Heart left ventricle (tissue), 16 donors: ENCODE measurements around the gene C8G. TPM values are rescaled to one million over a fixed set of nuclear protein-coding genes. Genes with fewer than 3 reads are reported as not detected.

Source experiments
- ATAC-seq, 4 donors: fragments of 200-7000 bp; cut with Tn5 transposase; one replicate each; pipeline ENCODE4 v1.9.1; 2020 to 2022; ENCODE audit warnings: moderate library complexity in 4 of 4, mild to moderate bottlenecking in 3 of 4, moderate number of reproducible peaks in 1 of 4
- DNase-seq, 5 donors: peaks; one replicate each; pipeline ENCODE4 v3.0.0-alpha.2; 2020
- H3K27ac ChIP-seq, 12 donors: fragments of 200-600 bp; sonication (generic) in 4 of 12; one replicate each; pipeline versions ENCODE4 v1.5.0 to v1.8.0; 2016 to 2022; ENCODE audit warnings: mild to moderate bottlenecking in 2 of 12
- H3K27me3 ChIP-seq, 9 donors: fragments of 200-600 bp; sonication (generic) in 2 of 9; one replicate each; pipeline versions ENCODE4 v1.5.1 to v1.8.0; 2016 to 2022; ENCODE audit warnings: mild to moderate bottlenecking in 3 of 9
- H3K36me3 ChIP-seq, 9 donors: fragments of 200-600 bp; sonication (generic) in 2 of 9; one replicate each; pipeline versions ENCODE4 v1.5.0 to v1.8.0; 2018 to 2022; ENCODE audit warnings: mild to moderate bottlenecking in 2 of 9
- H3K4me1 ChIP-seq, 12 donors: fragments of 200-600 bp; sonication (generic) in 4 of 12; one replicate each; pipeline versions ENCODE4 v1.5.0 to v1.8.0; 2016 to 2022; ENCODE audit warnings: mild to moderate bottlenecking in 3 of 12
- H3K4me3 ChIP-seq, 12 donors: fragments of 200-600 bp; sonication (generic) in 4 of 12; one replicate each; pipeline versions ENCODE4 v1.5.0 to v1.8.0; 2017 to 2022; ENCODE audit warnings: mild to moderate bottlenecking in 9 of 12, moderate library complexity in 4 of 12
- H3K9me3 ChIP-seq, 12 donors: fragments of 200-600 bp; sonication (generic) in 4 of 12; one replicate each; pipeline versions ENCODE4 v1.5.0 to v1.8.0; 2016 to 2022; ENCODE audit warnings: mild to moderate bottlenecking in 1 of 12
- CTCF ChIP-seq, 12 donors: fragments of 200-600 bp; sonication (generic) in 4 of 12; IDR thresholded peaks; one replicate each; pipeline versions ENCODE4 v1.5.0 to v1.8.0; 2018 to 2022; ENCODE audit warnings: antibody characterized with exemption in 12 of 12, mild to moderate bottlenecking in 5 of 12
- POLR2A ChIP-seq, 2 donors: fragments of 450-650 bp; IDR thresholded peaks; one replicate each; pipeline ENCODE4 v1.6.1; 2017; ENCODE audit warnings: antibody characterized with exemption in 2 of 2, mild to moderate bottlenecking in 2 of 2, moderate library complexity in 2 of 2
- WGBS, 4 donors: extraction: QIAGEN DNeasy Blood & Tissue Kit in 2 of 4; methylation state at CpG; one replicate each; pipeline versions ENCODE4 v1.1.5 to v1.1.7; 2013 to 2018; 5-methylcytosine and 5-hydroxymethylcytosine counted together
- intact Hi-C, 10 donors: fragments of 100-400 bp; cut with DNase I; formaldehyde crosslinking; loops; one replicate each; pipeline versions ENCODE4 v1.11.1 to v1.14.2; 2022
- polyA plus RNA-seq, 2 donors: library from polyadenylated mRNA; stranded (reverse); fragments of 200-250 nt; gene quantifications; one replicate each; pipeline ENCODE4 v1.2.3, GENCODE V29; 2013
- total RNA-seq, 9 donors: library from RNA; depleted of rRNA in 2 of 9; stranded (reverse); fragments of >200 nt in 2 of 9; fragmentation: NEBNext Ultra II Directional in 3 of 9; extraction: Animal tissue kit (Norgen Biotek cat#: 25700) in 3 of 9; gene quantifications; one replicate each; pipeline versions ENCODE4 v1.1.0 to v1.2.4, GENCODE V29; 2016 to 2023
- donor health status: ischemic (EF 13 %, LVEDD 7.1; RV severe dilation, severe dysfunction).
- donor health status: healthy with polysubstance abuse.
- donor health status: DM: no; HTN: yes; CAD: no.
- donor health status: DM: no; HTN: no; CAD: no.
- donor health status: ischemic (EF 25% LVEDD 6.9; RV normal size, moderate dysfunction).
- donor health status: ischemic (EF 25% LVEDD 5.7; RV mildly dilated, moderate dysfunction).
- donor health status: healthy.
- donor health status: DM: yes; HTN: yes; CAD: no.
- donor health status: ischemic (EF 35%, LVEDD 5.7; RV mildly dilated, moderate dysfunction).
- donor health status: nonischemic (EF 11% LVEDD 7.7; RV severe dilation, severe dysfunction).
- donor health status: DM: yes; HTN: yes; CAD: no.
- donor health status: PGD.
- donor health status: ischemic (EF 29% LVEDD 5.4; RV normal size, mild dysfunction).
- donor health status: nonischemic (EF 23%, LVEDD 6.1; RV moderate dilation, normal function).

The C8G gene
- total and polyA plus RNA-seq, 11 donors = 1.0 to 3.7 (median 1.5) TPM; not detected in 2

GRCh38 chr9:136902259-136902821 is 42.7 kb upstream of the C8G start:
- peak; percentile 84 to 94 (median 91) for ATAC-seq
- peak in 1 of 2 donors; percentile 25 for TF ChIP-seq POLR2A (IDR thresholded peaks at IDR 0.05)
- TF ChIP-seq CTCF (IDR thresholded peaks at IDR 0.05) = no peak
- Histone ChIP-seq H3K9me3 (no peaks in the 10 kb centered on the region), H3K27me3 (no peaks in the 10 kb centered on the region), H3K36me3 (peaks cover 0 to 49% (median 29%) of the 10 kb centered on the region in 9 donors), H3K27ac (peak overlapping the region; percentile 30 to 94 (median 80)), H3K4me1 (peaks cover 0 to 37% (median 32%) of the 10 kb centered on the region in 12 donors), H3K4me3 (peak overlapping the region in 5 of 12 donors; percentile 1 to 23 (median 11))
- intact Hi-C loops = loop anchor here in 4 of 10 donors (2.0 to 5.0 kb wide), 4 partner anchors 22 to 40 kb away; partner anchors contain the start of genes FBXW5 (in 2 of the 4) and EDF1 (in 1 of the 4)
- 22 to 37% (median 26%) methylated on average over 8 to 15 of the region's 15 CpGs for WGBS, 4 donors
- peak in 4 of 5 donors; percentile 78 to 85 (median 82) for DNase-seq

GRCh38 chr9:136903041-136903554 is 41.9 kb upstream of the C8G start:
- intact Hi-C loops = loop anchor here in 4 of 10 donors (2.0 to 5.0 kb wide), 4 partner anchors 22 to 39 kb away; partner anchors contain the start of genes FBXW5 (in 2 of the 4) and EDF1 (in 1 of the 4)
- ATAC-seq = peak; percentile 43 to 79 (median 60)
- Histone ChIP-seq H3K36me3 (peaks cover 0 to 56% (median 36%) of the 10 kb centered on the region in 9 donors), H3K27ac (peak overlapping the region; percentile 50 to 94 (median 80)), H3K27me3 (no peaks in the 10 kb centered on the region), H3K4me3 (peak overlapping the region in 1 of 12 donors; percentile 10), H3K4me1 (peaks cover 0 to 37% (median 32%) of the 10 kb centered on the region in 12 donors), H3K9me3 (no peaks in the 10 kb centered on the region)
- peak in 4 of 5 donors; percentile 70 to 75 (median 73) for DNase-seq
- no peak for TF ChIP-seq CTCF (IDR thresholded peaks at IDR 0.05)
- no peak for TF ChIP-seq POLR2A (IDR thresholded peaks at IDR 0.05)
- WGBS, 4 donors = 37 to 49% (median 42%) methylated on average over 12 of the region's 12 CpGs

- 50 to 71% (median 59%) methylated on average over 4 of the region's 4 CpGs for WGBS, 4 donors
- H3K4me1 ChIP-seq = peaks cover 0 to 31% (median 26%) of the 10 kb centered on the region in 12 donors
- H3K4me3 ChIP-seq = no peak overlapping the region
- TF ChIP-seq POLR2A (IDR thresholded peaks at IDR 0.05) (no peak), CTCF (IDR thresholded peaks at IDR 0.05) (no peak)
- intact Hi-C loops = no loop called here
- H3K36me3 ChIP-seq = peaks cover 0 to 57% (median 31%) of the 10 kb centered on the region in 9 donors
- H3K27me3 ChIP-seq = no peaks in the 10 kb centered on the region
- ATAC-seq = no peak
- no peaks in the 10 kb centered on the region for H3K9me3 ChIP-seq
- H3K27ac ChIP-seq = no peak overlapping the region
- no peak for DNase-seq
These were observed 38.8 kb upstream of the C8G start for GRCh38 chr9:136906266-136906665.
